Mammary epithelial cell (primary cell): ENCODE measurements around the gene SCML2.

Experiments
- EZH2 ChIP-seq: IDR thresholded peaks from 2 replicates; pipeline ENCODE4 v1.6.1; 2012; ENCODE audit warnings: low read length, inconsistent platforms, borderline replicate concordance
- TF ChIP-seq, protein P1 (sequence below), 2 donors: IDR thresholded peaks in 1 of 2; conservative IDR thresholded peaks in 1 of 2; 2 replicates each; pipeline ENCODE4 v1.5.1; 2011 to 2012; ENCODE audit warnings: inconsistent platforms in 2 of 2, low read length in 2 of 2, mild to moderate bottlenecking in 2 of 2, control low read depth in 1 of 2, low read depth in 1 of 2; ENCODE audit not compliant: insufficient read depth in 1 of 2; ENCODE audit errors: extremely low read depth in 1 of 2

- TF ChIP-seq, protein P1, sequence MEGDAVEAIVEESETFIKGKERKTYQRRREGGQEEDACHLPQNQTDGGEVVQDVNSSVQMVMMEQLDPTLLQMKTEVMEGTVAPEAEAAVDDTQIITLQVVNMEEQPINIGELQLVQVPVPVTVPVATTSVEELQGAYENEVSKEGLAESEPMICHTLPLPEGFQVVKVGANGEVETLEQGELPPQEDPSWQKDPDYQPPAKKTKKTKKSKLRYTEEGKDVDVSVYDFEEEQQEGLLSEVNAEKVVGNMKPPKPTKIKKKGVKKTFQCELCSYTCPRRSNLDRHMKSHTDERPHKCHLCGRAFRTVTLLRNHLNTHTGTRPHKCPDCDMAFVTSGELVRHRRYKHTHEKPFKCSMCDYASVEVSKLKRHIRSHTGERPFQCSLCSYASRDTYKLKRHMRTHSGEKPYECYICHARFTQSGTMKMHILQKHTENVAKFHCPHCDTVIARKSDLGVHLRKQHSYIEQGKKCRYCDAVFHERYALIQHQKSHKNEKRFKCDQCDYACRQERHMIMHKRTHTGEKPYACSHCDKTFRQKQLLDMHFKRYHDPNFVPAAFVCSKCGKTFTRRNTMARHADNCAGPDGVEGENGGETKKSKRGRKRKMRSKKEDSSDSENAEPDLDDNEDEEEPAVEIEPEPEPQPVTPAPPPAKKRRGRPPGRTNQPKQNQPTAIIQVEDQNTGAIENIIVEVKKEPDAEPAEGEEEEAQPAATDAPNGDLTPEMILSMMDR (conservative IDR thresholded peaks at IDR 0.05 in 1 of 2, IDR thresholded peaks at IDR 0.05 in 1 of 2; ENCODE audit: extremely low read depth in 1 of 2, insufficient read depth in 1 of 2, low read depth in 1 of 2, low read length in 2 of 2), result no peak
- TF ChIP-seq EZH2, result no peak
Measured at GRCh38 chrX:18252644-18253359, 101.7 kb downstream of the SCML2 start.
